SJSA1 (cell line): ENCODE data around the gene RRM2. TPM values are rescaled to one million over a fixed set of nuclear protein-coding genes. Genes with fewer than 3 reads are reported as not detected.
"Not testable (repeated sequence)": the region's sequence is repeated elsewhere in the genome, so short reads cannot be mapped to it uniquely, and the experiment has no call there.

Experiments
- DNase-seq, 2 experiments: peaks; one replicate each; pipeline ENCODE4 v3.0.0-alpha.2; 2015 to 2020; ENCODE audit warnings: low spot score in 2 of 2, low read depth in 1 of 2
- H3K27ac ChIP-seq: fragments of 250-450 bp; sonication (Bioruptor Pico); 2 replicates; pipeline ENCODE4 v1.5.1; 2020; ENCODE audit warnings: mild to moderate bottlenecking, moderate library complexity
- H3K27me3 ChIP-seq: fragments of 250-450 bp; sonication (Bioruptor Pico); replicated peaks from 2 replicates; pipeline ENCODE4 v1.5.1; 2020; ENCODE audit warnings: mild to moderate bottlenecking, moderate library complexity
- H3K36me3 ChIP-seq: fragments of 250-450 bp; sonication (Bioruptor Pico); 2 replicates; pipeline ENCODE4 v1.5.1; 2020; ENCODE audit warnings: mild to moderate bottlenecking
- H3K4me1 ChIP-seq: fragments of 250-450 bp; sonication (Bioruptor Pico); replicated peaks from 2 replicates; pipeline ENCODE4 v1.6.1; 2021; ENCODE audit warnings: mild to moderate bottlenecking
- H3K4me3 ChIP-seq: fragments of 250-450 bp; sonication (Bioruptor Pico); 2 replicates; pipeline ENCODE4 v1.5.1; 2020; ENCODE audit warnings: mild to moderate bottlenecking
- H3K9me3 ChIP-seq: fragments of 250-450 bp; sonication (Bioruptor Pico); replicated peaks from 2 replicates; pipeline ENCODE4 v1.5.1; 2020; ENCODE audit warnings: mild to moderate bottlenecking
- total RNA-seq: library from RNA; depleted of rRNA; stranded (reverse); fragments of >200 nt; shearing (Covaris generic); gene quantifications from 2 replicates; pipeline ENCODE4 v1.2.3, GENCODE V29; 2014

RRM2 gene
- total RNA-seq, 1 experiment from 2014 or later, result 209 TPM

GRCh38 chr2:10144771-10145518, 22.4 kb downstream of the RRM2 start:
- Histone ChIP-seq H3K27ac (no peak overlapping the region), H3K4me1 (no peaks in the 10 kb centered on the region), H3K4me3 (no peak overlapping the region), H3K27me3 (no peaks in the 10 kb centered on the region), H3K36me3 (peaks cover 78% of the 10 kb centered on the region), H3K9me3 (no peaks in the 10 kb centered on the region)
- no peak for DNase-seq

GRCh38 chr2:10145519-10146357, 23.2 kb downstream of the RRM2 start:
- DNase-seq, result no peak
- Histone ChIP-seq H3K9me3 (no peaks in the 10 kb centered on the region), H3K4me3 (no peak overlapping the region), H3K27me3 (no peaks in the 10 kb centered on the region), H3K4me1 (no peaks in the 10 kb centered on the region), H3K36me3 (peaks cover 76% of the 10 kb centered on the region), H3K27ac (no peak overlapping the region)

- no peaks in the 10 kb centered on the region for H3K27me3 ChIP-seq
- H3K9me3 ChIP-seq, result no peaks in the 10 kb centered on the region
- DNase-seq, result no peak
- H3K36me3 ChIP-seq, result peaks cover 76% of the 10 kb centered on the region
- H3K27ac ChIP-seq, result no peak overlapping the region
- H3K4me3 ChIP-seq, result no peak overlapping the region
- H3K4me1 ChIP-seq, result no peaks in the 10 kb centered on the region
These were observed 23.9 kb downstream of the RRM2 start for GRCh38 chr2:10146366-10147005.

DNA sequence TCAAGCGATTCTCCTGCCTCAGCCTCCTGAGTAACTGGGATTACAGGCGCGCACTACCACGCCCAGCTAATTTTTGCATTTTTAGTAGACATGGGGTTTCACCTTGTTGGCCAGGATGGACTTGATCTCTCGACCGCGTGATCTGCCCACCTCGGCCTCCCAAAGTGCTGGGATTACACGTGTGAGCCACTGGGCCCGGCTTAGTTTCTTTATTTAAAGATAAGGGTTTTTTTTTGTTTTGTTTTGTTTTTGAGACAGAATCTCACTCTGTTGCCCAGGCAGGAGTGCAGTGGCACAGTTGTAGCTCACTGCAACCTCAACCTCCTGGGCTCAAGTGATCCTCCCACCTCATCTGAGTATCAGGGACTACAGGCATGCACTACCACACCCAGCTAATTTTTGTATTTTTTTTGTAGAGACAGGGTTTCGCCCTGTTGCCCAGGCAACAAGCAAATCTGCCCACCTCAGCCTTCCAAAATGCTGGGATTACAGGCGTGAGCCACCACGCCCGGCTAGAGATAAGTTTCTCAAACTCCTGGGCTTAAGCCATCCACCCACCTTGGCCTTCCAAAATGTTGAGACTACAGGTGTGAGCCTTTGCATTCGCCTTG, 24.6 kb downstream of the RRM2 start:
- peaks cover 72% of the 10 kb centered on the region for H3K36me3 ChIP-seq
- not testable (repeated sequence) for H3K27ac ChIP-seq, H3K27me3 ChIP-seq, H3K9me3 ChIP-seq, H3K4me3 ChIP-seq, DNase-seq, H3K4me1 ChIP-seq

GRCh38 chr2:10148268-10148667, 25.7 kb downstream of the RRM2 start:
- Histone ChIP-seq H3K4me1 (no peaks in the 10 kb centered on the region), H3K9me3 (no peaks in the 10 kb centered on the region), H3K4me3 (no peak overlapping the region), H3K27me3 (no peaks in the 10 kb centered on the region), H3K27ac (no peak overlapping the region), H3K36me3 (peaks cover 69% of the 10 kb centered on the region)
- no peak for DNase-seq

DNA sequence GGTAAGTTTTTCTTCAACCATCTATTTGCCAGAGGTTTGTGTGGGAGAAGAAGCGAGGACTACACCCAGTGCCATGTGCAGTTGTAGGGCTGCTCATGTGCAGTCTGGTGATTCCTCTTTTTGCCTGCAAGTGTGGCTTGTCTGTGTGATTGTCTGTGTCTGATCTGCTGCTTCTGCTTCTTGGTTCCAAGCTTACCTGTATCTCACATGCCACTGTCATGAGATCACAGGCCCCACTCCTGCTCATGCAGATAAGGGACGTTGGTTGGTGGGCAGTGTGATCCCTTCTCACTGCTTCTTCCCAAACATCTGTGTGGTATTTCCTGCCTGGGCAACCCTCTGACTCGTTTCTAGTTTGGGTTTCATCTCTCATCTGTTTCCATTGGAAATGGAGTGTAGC, 27.1 kb downstream of the RRM2 start:
- Histone ChIP-seq H3K9me3 (no peaks in the 10 kb centered on the region), H3K36me3 (peaks cover 63% of the 10 kb centered on the region), H3K27me3 (no peaks in the 10 kb centered on the region), H3K4me1 (no peaks in the 10 kb centered on the region), H3K27ac (no peak overlapping the region), H3K4me3 (no peak overlapping the region)
- no peak for DNase-seq

DNA sequence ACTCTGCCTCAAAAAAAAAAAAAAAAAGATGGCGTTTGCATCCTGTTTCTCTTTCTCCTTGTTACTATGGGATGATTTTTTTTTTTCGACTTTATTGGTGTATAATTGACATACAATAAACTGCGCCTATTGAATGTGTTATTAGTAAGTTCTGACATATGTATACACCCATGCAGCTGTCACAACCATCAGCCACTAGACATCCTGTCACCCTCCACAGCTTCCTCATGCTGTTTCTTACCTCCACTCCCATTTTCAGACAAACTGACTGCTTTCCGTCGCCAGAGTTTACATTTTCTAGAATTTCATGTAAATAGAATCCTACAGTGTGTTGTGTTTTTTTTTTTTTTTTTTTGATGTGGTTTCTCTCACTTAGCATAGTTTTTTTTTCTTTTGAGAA, 27.9 kb downstream of the RRM2 start:
- Histone ChIP-seq H3K4me3 (no peak overlapping the region), H3K4me1 (no peaks in the 10 kb centered on the region), H3K36me3 (peaks cover 60% of the 10 kb centered on the region), H3K27me3 (no peaks in the 10 kb centered on the region), H3K9me3 (no peaks in the 10 kb centered on the region), H3K27ac (no peak overlapping the region)
- no peak for DNase-seq

GRCh38 chr2:10151462-10151861, 28.9 kb downstream of the RRM2 start:
- Histone ChIP-seq H3K4me1 (no peaks in the 10 kb centered on the region), H3K27me3 (no peaks in the 10 kb centered on the region), H3K9me3 (no peaks in the 10 kb centered on the region), H3K36me3 (peaks cover 60% of the 10 kb centered on the region), H3K27ac (no peak overlapping the region), H3K4me3 (no peak overlapping the region)
- no peak for DNase-seq

GRCh38 chr2:10157293-10157692, 34.8 kb downstream of the RRM2 start:
- DNase-seq, result no peak

DNA sequence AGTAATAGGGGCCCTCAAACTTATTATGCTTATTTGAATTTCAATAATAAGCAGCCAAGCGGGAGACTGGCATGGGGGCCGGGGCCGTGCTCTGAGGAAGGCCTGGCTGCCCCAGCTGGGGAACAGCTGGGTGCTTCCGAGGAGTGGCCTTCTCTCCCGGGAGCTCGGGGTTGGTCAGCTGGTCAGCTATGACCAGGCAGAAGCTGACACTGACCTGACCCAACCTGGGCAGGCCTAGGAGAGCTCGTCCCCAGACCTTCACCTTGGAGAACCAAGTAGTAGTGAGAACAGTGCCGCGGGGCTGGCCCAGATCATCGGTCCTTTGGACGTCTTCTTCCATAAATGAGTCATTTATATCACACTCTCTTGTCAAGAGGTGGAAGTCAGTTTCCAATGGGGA, 36.1 kb downstream of the RRM2 start:
- Histone ChIP-seq H3K27ac (no peak overlapping the region), H3K27me3 (no peaks in the 10 kb centered on the region), H3K36me3 (peaks cover 40% of the 10 kb centered on the region), H3K9me3 (no peaks in the 10 kb centered on the region), H3K4me3 (no peak overlapping the region), H3K4me1 (no peaks in the 10 kb centered on the region)
- no peak for DNase-seq

More at GRCh38 chr2:10157293-10157692, 34.8 kb downstream of the RRM2 start:
- H3K27me3 ChIP-seq, result no peaks in the 10 kb centered on the region
- no peak overlapping the region for H3K4me3 ChIP-seq
- no peak overlapping the region for H3K27ac ChIP-seq
- no peaks in the 10 kb centered on the region for H3K4me1 ChIP-seq
- H3K36me3 ChIP-seq, result peaks cover 53% of the 10 kb centered on the region
- H3K9me3 ChIP-seq, result no peaks in the 10 kb centered on the region

DNA sequence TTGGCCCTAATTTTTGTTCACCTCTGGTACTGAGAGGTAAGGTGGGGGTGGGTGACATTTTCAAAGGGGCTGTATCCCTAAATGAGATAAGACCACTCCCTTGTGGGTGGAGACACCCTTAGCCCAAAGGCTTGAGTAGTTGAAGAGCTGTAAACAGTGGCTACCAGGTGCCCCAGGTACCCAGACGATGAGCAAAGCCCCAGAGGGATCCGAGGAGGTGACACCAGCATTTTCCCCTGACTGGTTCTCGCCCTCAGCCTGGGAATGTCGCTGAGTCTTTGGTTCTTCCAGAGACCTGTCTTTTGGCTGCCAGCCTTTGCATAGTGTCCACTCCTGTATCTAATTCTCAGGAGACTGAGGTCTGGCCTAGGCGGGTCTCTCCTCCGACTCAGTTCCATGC, 36.5 kb downstream of the RRM2 start:
- H3K4me1 ChIP-seq, result no peaks in the 10 kb centered on the region
- H3K27me3 ChIP-seq, result no peaks in the 10 kb centered on the region

GRCh38 chr2:10159581-10160131, 37.1 kb downstream of the RRM2 start:
- H3K27ac ChIP-seq, result no peak overlapping the region
- H3K9me3 ChIP-seq, result no peaks in the 10 kb centered on the region
- no peaks in the 10 kb centered on the region for H3K27me3 ChIP-seq

More for the DNA sequence above, 36.5 kb downstream of the RRM2 start:
- no peak for DNase-seq
- H3K9me3 ChIP-seq, result no peaks in the 10 kb centered on the region
- H3K4me3 ChIP-seq, result no peak overlapping the region
- H3K36me3 ChIP-seq, result peaks cover 37% of the 10 kb centered on the region
- no peak overlapping the region for H3K27ac ChIP-seq

DNA sequence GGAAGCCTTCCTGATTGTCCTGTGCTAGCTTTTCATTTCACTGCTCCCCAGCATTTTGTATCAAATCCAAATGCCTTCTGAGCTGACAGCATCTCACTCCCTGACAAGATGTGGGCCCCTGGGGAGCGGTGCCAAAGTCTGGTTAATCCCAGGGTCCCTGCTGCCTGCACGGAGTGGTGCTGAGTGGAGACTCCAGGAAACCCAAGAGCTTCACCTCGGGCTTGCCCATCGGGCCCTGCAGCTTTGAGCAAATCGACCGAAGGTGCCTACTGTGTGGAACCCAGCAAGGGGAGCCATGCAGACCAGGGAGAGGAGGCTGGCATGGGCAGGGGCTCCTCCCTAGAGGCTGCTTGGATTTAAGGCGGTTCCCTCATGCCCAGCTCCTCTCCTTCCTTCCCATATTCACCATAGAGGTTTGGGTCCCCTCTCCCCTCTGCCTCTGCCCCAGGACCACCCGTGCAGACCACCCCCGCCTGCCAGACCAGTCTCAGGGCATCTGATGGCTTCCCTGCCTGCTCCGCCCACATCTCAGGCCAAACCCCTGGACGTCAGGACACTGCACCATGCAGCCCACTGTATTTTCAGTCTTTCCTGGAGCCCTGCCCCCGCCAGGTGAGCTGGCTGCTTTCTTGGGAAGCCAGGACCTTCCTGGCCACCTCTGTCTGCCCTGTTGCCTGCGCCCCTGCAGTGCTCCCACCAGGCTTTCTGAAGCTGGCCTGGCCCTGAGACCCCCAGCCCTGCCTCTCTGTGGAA, 37.8 kb downstream of the RRM2 start:
- H3K9me3 ChIP-seq, result no peaks in the 10 kb centered on the region
- H3K27me3 ChIP-seq, result no peaks in the 10 kb centered on the region
- H3K4me1 ChIP-seq, result no peaks in the 10 kb centered on the region
- H3K4me3 ChIP-seq, result no peak overlapping the region
- peaks cover 43% of the 10 kb centered on the region for H3K36me3 ChIP-seq
- DNase-seq, result no peak
- H3K27ac ChIP-seq, result no peak overlapping the region

More at GRCh38 chr2:10159581-10160131, 37.1 kb downstream of the RRM2 start:
- Histone ChIP-seq H3K4me3 (no peak overlapping the region), H3K36me3 (peaks cover 43% of the 10 kb centered on the region), H3K4me1 (no peaks in the 10 kb centered on the region)
- DNase-seq, result no peak
